ENCODE measurements around the gene PLCB4.

- TF ChIP-seq EZH2 (IDR thresholded peaks at IDR 0.05) = no peak
- TF ChIP-seq EZH2phosphoT487 (IDR thresholded peaks at IDR 0.05) = no peak
Measured at GRCh38 chr20:9137001-9137400, 68.1 kb downstream of the PLCB4 start.
